NCI-H82 treated with DMSO at 0.1 percent for 48 hours (cell line): ENCODE data around the gene ASB15.
A peak's percentile ranks its signal among the peaks of the same experiment; 100 is the strongest.

Experiments used
- DNase-seq: peaks from one replicate; lab custom pipeline; 2025; ENCODE audit not compliant: unreplicated experiment; lab: John Stamatoyannopoulos, UW

Gene ASB15

GRCh38 chr7:123661765-123662164, 60.1 kb downstream of the ASB15 start:
- DNase-seq: no peak

- DNase-seq: no peak
Observed at GRCh38 chr7:123662293-123662692, 60.7 kb downstream of the ASB15 start.

- DNase-seq: no peak
Observed at GRCh38 chr7:123662755-123663154, 61.1 kb downstream of the ASB15 start.

- DNase-seq: no peak
Observed at GRCh38 chr7:123663200-123663599, 61.6 kb downstream of the ASB15 start.

- peak; percentile 83 for DNase-seq
Observed at GRCh38 chr7:123665157-123665556, 63.5 kb downstream of the ASB15 start.

GRCh38 chr7:123665896-123666295, 64.3 kb downstream of the ASB15 start:
- no peak for DNase-seq

GRCh38 chr7:123666492-123666891, 64.9 kb downstream of the ASB15 start:
- DNase-seq: peak; percentile 96

- no peak for DNase-seq
Observed at GRCh38 chr7:123669485-123669884, 67.9 kb downstream of the ASB15 start.

- no peak for DNase-seq
Observed at GRCh38 chr7:123673137-123673732, 71.6 kb downstream of the ASB15 start.

GRCh38 chr7:123673752-123674398, 72.3 kb downstream of the ASB15 start:
- DNase-seq: no peak

- DNase-seq: no peak
Observed at GRCh38 chr7:123674399-123675180, 73.0 kb downstream of the ASB15 start.

- DNase-seq: no peak
Observed at GRCh38 chr7:123675181-123675473, 73.5 kb downstream of the ASB15 start.

GRCh38 chr7:123677061-123677715, 75.6 kb downstream of the ASB15 start:
- DNase-seq: no peak

- DNase-seq: no peak
Observed at GRCh38 chr7:123679614-123680013, 78.0 kb downstream of the ASB15 start.

- no peak for DNase-seq
Observed at GRCh38 chr7:123680580-123680979, 79.0 kb downstream of the ASB15 start.

- no peak for DNase-seq
Observed at GRCh38 chr7:123681561-123681960, 79.9 kb downstream of the ASB15 start.

- DNase-seq: peak; percentile 20
Observed at GRCh38 chr7:123682690-123683089, 81.1 kb downstream of the ASB15 start.

- no peak for DNase-seq
Observed at GRCh38 chr7:123687161-123687560, 85.5 kb downstream of the ASB15 start.

- DNase-seq: no peak
Observed at GRCh38 chr7:123687727-123688126, 86.1 kb downstream of the ASB15 start.
